Fibroblast of the aortic adventitia (primary cell): ENCODE results near the gene ITFG1. TPM values are rescaled to one million over a fixed set of nuclear protein-coding genes. Genes with fewer than 3 reads are reported as not detected.
"Not testable (repeated sequence)": the region's sequence is repeated elsewhere in the genome, so short reads cannot be mapped to it uniquely, and the experiment has no call there.

Experiments
- DNase-seq: peaks from one replicate; pipeline ENCODE4 v3.0.0-alpha.2; 2010; ENCODE audit warnings: low read depth
- H3K4me3 ChIP-seq: 2 replicates; pipeline ENCODE4 v1.5.1; 2011; ENCODE audit warnings: low read depth, mild to moderate bottlenecking, control low read depth, low read length, moderate library complexity
- CTCF ChIP-seq: IDR thresholded peaks from 2 replicates; pipeline ENCODE4 v1.5.1; 2011; ENCODE audit warnings: mild to moderate bottlenecking, low read length, control low read depth, inconsistent platforms; ENCODE audit not compliant: insufficient read depth
- total RNA-seq: library from RNA; depleted of rRNA; stranded (reverse); fragments of >200 nt; gene quantifications from 2 replicates; pipeline ENCODE4 v1.2.3, GENCODE V29; 2012; ENCODE audit warnings: low replicate concordance

ITFG1 gene
- total RNA-seq, 1 donor, result 62.4 TPM

GRCh38 chr16:47342055-47342454 lies 118.8 kb downstream of the ITFG1 start:
- no peak overlapping the region for H3K4me3 ChIP-seq
- DNase-seq, result peak; percentile 1
- no peak for TF ChIP-seq CTCF

GRCh38 chr16:47330562-47330961 lies 130.3 kb downstream of the ITFG1 start:
- not testable (repeated sequence) for DNase-seq, H3K4me3 ChIP-seq

GRCh38 chr16:47324309-47324708 lies 136.6 kb downstream of the ITFG1 start:
- H3K4me3 ChIP-seq, DNase-seq: not testable (repeated sequence)

GRCh38 chr16:47323241-47323640 lies 137.6 kb downstream of the ITFG1 start:
- TF ChIP-seq CTCF, result no peak
- no peak overlapping the region for H3K4me3 ChIP-seq
- DNase-seq, result no peak

- no peak overlapping the region for H3K4me3 ChIP-seq
- peak; percentile 7 for DNase-seq
- no peak for TF ChIP-seq CTCF
These were observed 140.1 kb downstream of the ITFG1 start for GRCh38 chr16:47320546-47321310.

GRCh38 chr16:47317465-47318240 lies 143.2 kb downstream of the ITFG1 start:
- DNase-seq, result no peak
- TF ChIP-seq CTCF, result no peak
- no peak overlapping the region for H3K4me3 ChIP-seq

GRCh38 chr16:47316442-47317015 lies 144.3 kb downstream of the ITFG1 start:
- TF ChIP-seq CTCF, result no peak
- no peak for DNase-seq

More at GRCh38 chr16:47316442-47317015, 144.3 kb downstream of the ITFG1 start:
- no peak overlapping the region for H3K4me3 ChIP-seq
